SU-DHL-6 (cell line): Measurements from ENCODE around the gene CNTNAP4.

Source experiments
- EZH2phosphoT487 ChIP-seq: fragments of 200-600 bp; sonication (generic), shearing (Covaris generic); conservative IDR thresholded peaks from 2 replicates; pipeline ENCODE4 v1.6.1; 2018; ENCODE audit warnings: mild to moderate bottlenecking, antibody characterized with exemption, low read length, moderate library complexity, mixed read lengths
- TF ChIP-seq, protein P1 (sequence below): fragments of 200-600 bp; sonication (generic); IDR thresholded peaks from one replicate; pipeline ENCODE4 v1.5.1; 2017; ENCODE audit warnings: antibody characterized with exemption, mild to moderate bottlenecking, low read length, moderate library complexity; ENCODE audit not compliant: insufficient read depth, poor library complexity, severe bottlenecking

DNA sequence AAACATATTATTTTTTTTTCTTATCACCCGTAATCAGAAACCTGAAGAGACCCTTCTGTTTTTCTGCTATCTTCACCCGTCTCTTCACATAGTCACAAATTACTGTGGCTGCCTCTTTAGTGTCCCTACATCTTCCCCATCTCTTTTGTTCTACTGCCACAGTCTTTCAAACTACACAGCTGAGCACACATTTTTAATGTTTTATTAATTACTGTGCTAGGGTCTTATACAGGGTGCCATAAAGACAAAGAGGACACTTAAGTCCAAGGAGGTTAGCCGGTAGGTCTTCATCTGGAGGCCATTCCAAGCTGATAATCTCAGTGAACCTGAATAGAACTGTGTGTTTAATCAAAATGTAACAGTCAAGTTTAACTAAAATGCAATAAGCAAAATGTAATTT lies 20.7 kb downstream of the CNTNAP4 start:
- TF ChIP-seq, protein P1, sequence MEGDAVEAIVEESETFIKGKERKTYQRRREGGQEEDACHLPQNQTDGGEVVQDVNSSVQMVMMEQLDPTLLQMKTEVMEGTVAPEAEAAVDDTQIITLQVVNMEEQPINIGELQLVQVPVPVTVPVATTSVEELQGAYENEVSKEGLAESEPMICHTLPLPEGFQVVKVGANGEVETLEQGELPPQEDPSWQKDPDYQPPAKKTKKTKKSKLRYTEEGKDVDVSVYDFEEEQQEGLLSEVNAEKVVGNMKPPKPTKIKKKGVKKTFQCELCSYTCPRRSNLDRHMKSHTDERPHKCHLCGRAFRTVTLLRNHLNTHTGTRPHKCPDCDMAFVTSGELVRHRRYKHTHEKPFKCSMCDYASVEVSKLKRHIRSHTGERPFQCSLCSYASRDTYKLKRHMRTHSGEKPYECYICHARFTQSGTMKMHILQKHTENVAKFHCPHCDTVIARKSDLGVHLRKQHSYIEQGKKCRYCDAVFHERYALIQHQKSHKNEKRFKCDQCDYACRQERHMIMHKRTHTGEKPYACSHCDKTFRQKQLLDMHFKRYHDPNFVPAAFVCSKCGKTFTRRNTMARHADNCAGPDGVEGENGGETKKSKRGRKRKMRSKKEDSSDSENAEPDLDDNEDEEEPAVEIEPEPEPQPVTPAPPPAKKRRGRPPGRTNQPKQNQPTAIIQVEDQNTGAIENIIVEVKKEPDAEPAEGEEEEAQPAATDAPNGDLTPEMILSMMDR: no peak
- no peak for TF ChIP-seq EZH2phosphoT487
